ENCODE results near the gene SEC24A.

- TF ChIP-seq CTCF (IDR thresholded peaks at IDR 0.05; ENCODE audit: low read depth, low read length, missing input control) (no peak), HNF4G (IDR thresholded peaks at IDR 0.05) (no peak), REST (IDR thresholded peaks at IDR 0.05) (no peak), FOXA1 (IDR thresholded peaks at IDR 0.05) (no peak), SP1 (IDR thresholded peaks at IDR 0.05) (no peak), MAX (IDR thresholded peaks at IDR 0.05) (no peak), JUND (IDR thresholded peaks at IDR 0.05) (no peak), EGR1 (IDR thresholded peaks at IDR 0.05; ENCODE audit: low read depth in 2 of 2) (no peak), TAF1 (conservative IDR thresholded peaks at IDR 0.05) (no peak), ZBTB33 (IDR thresholded peaks at IDR 0.05) (no peak), RAD21 (IDR thresholded peaks at IDR 0.05) (no peak), ATF3 (IDR thresholded peaks at IDR 0.05) (no peak)
Measured at GRCh38 chr5:134604908-134605307, 43.7 kb upstream of the SEC24A start.
